Breast epithelium (tissue), 3 donors: ENCODE results near the gene PIEZO1.

Source experiments
- POLR2A ChIP-seq: fragments of 450-650 bp; IDR thresholded peaks from one replicate; pipeline ENCODE4 v1.6.1; 2016; ENCODE audit warnings: antibody characterized with exemption, mild to moderate bottlenecking, moderate library complexity
- POLR2AphosphoS5 ChIP-seq, 3 donors: sonication (generic); formaldehyde crosslinking; IDR thresholded peaks; one replicate each; pipeline ENCODE4 v1.6.1; 2017; ENCODE audit warnings: antibody characterized with exemption in 3 of 3
- TF ChIP-seq, protein P1 (sequence below), 3 donors: fragments of 450-650 bp; IDR thresholded peaks; one replicate each; pipeline ENCODE4 v1.5.1; 2016 to 2017; ENCODE audit warnings: antibody characterized with exemption in 3 of 3, mild to moderate bottlenecking in 3 of 3, moderate library complexity in 3 of 3

DNA sequence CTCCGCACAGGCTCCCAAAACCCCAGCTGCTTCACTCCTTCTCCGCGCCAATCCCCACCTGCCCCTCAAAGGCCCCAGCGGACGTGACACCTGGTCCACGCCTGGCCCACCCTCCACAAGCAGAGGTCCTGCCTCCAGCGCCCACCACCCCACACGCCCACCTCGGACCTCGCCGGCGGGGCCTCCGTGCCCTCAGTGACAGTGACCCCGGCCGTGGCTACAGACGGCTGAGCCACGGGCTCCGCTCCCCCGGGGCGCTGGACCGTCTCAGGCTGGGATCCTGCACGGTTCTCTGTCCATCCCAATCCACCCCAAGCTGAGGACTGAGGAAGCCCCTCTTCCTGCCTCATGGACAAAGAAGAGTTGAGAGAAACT lies 25.1 kb downstream of the PIEZO1 start:
- no peak for TF ChIP-seq POLR2A
- TF ChIP-seq, protein P1, sequence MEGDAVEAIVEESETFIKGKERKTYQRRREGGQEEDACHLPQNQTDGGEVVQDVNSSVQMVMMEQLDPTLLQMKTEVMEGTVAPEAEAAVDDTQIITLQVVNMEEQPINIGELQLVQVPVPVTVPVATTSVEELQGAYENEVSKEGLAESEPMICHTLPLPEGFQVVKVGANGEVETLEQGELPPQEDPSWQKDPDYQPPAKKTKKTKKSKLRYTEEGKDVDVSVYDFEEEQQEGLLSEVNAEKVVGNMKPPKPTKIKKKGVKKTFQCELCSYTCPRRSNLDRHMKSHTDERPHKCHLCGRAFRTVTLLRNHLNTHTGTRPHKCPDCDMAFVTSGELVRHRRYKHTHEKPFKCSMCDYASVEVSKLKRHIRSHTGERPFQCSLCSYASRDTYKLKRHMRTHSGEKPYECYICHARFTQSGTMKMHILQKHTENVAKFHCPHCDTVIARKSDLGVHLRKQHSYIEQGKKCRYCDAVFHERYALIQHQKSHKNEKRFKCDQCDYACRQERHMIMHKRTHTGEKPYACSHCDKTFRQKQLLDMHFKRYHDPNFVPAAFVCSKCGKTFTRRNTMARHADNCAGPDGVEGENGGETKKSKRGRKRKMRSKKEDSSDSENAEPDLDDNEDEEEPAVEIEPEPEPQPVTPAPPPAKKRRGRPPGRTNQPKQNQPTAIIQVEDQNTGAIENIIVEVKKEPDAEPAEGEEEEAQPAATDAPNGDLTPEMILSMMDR (IDR thresholded peaks at IDR 0.05): no peak
- TF ChIP-seq POLR2AphosphoS5 (IDR thresholded peaks at IDR 0.05): no peak
